Activated CD4-positive, alpha-beta T cell treated with anti-CD3 and anti-CD28 coated beads for 36 hours (primary cell): ENCODE results near the gene UGT1A8. TPM values are rescaled to one million over a fixed set of nuclear protein-coding genes. Genes with fewer than 3 reads are reported as not detected.

Source experiments
- ATAC-seq: fragments of 200-7000 bp; cut with Tn5 transposase; one replicate; pipeline ENCODE4 v1.10.0; 2021; ENCODE audit warnings: mild to moderate bottlenecking, moderate library complexity
- CTCF ChIA-PET: fragments of 350-600 bp; sonication (Branson Sonifier 250); formaldehyde crosslinking; loops from one replicate; lab custom pipeline; 2021; ENCODE audit warnings: antibody characterized with exemption; lab: Charles Lee
- POLR2A ChIA-PET: fragments of 350-600 bp; sonication (Branson Sonifier 250); formaldehyde crosslinking; loops from one replicate; lab custom pipeline; 2021; ENCODE audit warnings: antibody characterized with exemption, inconsistent platforms; lab: Charles Lee
- DNase-seq: peaks from one replicate; pipeline ENCODE4 v3.0.0-alpha.2; 2020
- H3K27ac Mint-ChIP-seq: one replicate; pipeline ENCODE4 v1.8.0; 2021; ENCODE audit warnings: mixed read lengths
- H3K27me3 Mint-ChIP-seq: one replicate; pipeline ENCODE4 v1.8.0; 2021; ENCODE audit warnings: mixed read lengths
- H3K36me3 Mint-ChIP-seq: one replicate; pipeline ENCODE4 v1.8.0; 2021; ENCODE audit warnings: low read depth, mixed read lengths
- H3K4me1 Mint-ChIP-seq: one replicate; pipeline ENCODE4 v1.8.0; 2021; ENCODE audit warnings: mixed read lengths
- H3K4me3 Mint-ChIP-seq: one replicate; pipeline ENCODE4 v1.8.0; 2021; ENCODE audit warnings: mild to moderate bottlenecking, moderate library complexity, mixed read lengths
- H3K9me3 Mint-ChIP-seq: one replicate; pipeline ENCODE4 v1.8.0; 2021; ENCODE audit warnings: low read depth, mixed read lengths
- intact Hi-C, 2 experiments: fragments of 100-400 bp; cut with DNase I in 1 of 2; cut with micrococcal nuclease in 1 of 2; formaldehyde crosslinking; loops; one replicate each; pipeline versions ENCODE4 v1.14.2 to v1.15.1; 2022 to 2024; cut with DNase I, micrococcal nuclease
- total RNA-seq, 2 experiments: library from RNA; stranded (reverse); gene quantifications; one replicate each; pipeline ENCODE4 v1.2.3, GENCODE V29; 2021

The UGT1A8 gene
- total RNA-seq, 2 experiments from 2014 or later = not detected

DNA sequence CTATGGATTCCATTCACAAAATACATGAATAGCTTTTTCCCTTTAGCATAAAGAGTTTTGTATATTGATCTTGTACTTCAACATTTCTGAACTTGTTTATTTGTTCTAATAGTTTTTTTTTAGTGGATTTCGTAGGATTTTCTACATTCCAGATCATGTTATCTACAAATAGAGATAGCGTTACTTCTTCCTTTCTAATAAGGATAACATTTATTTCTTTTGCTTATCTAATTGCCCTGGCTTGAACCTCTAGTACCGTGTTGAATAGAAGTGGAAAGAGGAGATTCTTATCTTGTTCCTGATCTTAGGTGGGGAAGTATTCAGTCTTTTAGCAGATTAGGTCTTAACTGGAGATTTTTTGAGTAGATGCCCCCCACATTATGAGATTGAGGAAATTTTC lies 84.8 kb downstream of the UGT1A8 start:
- POLR2A ChIA-PET = no interaction called here
- H3K4me3 Mint-ChIP-seq = no peak overlapping the region
- peaks cover 2% of the 10 kb centered on the region for H3K27me3 Mint-ChIP-seq
- H3K4me1 Mint-ChIP-seq = no peaks in the 10 kb centered on the region
- CTCF ChIA-PET = interaction anchor here (0.6 kb wide), 1 partner anchor 9 kb away, joined by 3 read pairs; no protein-coding TSS in a partner anchor
- H3K27ac Mint-ChIP-seq = no peak overlapping the region
- H3K9me3 Mint-ChIP-seq = peaks cover 3% of the 10 kb centered on the region
- H3K36me3 Mint-ChIP-seq = no peaks in the 10 kb centered on the region
- ATAC-seq (no peak), DNase-seq (no peak)
- intact Hi-C loops = no loop called here

GRCh38 chr2:233705911-233706506 lies 88.6 kb downstream of the UGT1A8 start:
- H3K4me1 Mint-ChIP-seq = no peaks in the 10 kb centered on the region
- no peaks in the 10 kb centered on the region for H3K36me3 Mint-ChIP-seq
- no peak overlapping the region for H3K27ac Mint-ChIP-seq
- H3K4me3 Mint-ChIP-seq = no peak overlapping the region
- DNase-seq = no peak
- intact Hi-C loops = no loop called here
- CTCF ChIA-PET = interaction anchor here (1.0 kb wide), 1 partner anchor 9 kb away, joined by 3 read pairs; no protein-coding TSS in a partner anchor
- POLR2A ChIA-PET = no interaction called here
- no peak for ATAC-seq
- H3K9me3 Mint-ChIP-seq = peaks cover 3% of the 10 kb centered on the region
- peaks cover 8% of the 10 kb centered on the region for H3K27me3 Mint-ChIP-seq

DNA sequence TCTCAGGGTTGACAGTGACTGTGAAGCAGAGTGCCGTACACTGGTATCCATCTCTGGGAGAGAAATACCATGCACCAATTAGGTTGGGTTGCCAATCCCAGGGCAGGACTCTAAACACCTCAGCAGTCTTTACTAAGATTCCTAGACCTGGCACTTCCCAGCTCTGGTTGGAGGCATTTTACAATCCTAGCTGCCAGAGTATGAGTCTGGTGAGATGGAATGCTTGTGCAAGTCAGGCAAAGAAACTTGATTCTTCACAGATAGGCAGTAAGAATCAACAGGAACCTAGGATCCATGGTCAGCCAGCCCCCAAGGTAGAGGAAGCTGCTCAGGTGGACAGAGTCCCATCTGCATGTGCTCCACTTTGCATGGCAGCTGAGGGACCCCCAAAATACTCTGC lies 89.3 kb downstream of the UGT1A8 start:
- no peaks in the 10 kb centered on the region for H3K36me3 Mint-ChIP-seq
- ChIA-PET POLR2A (no interaction called here), CTCF (interaction anchor here (0.6 to 0.7 kb wide), 2 partner anchors 195 to 854 kb away, joined by 3 read pairs; no protein-coding TSS in a partner anchor)
- intact Hi-C loops = no loop called here
- H3K4me3 Mint-ChIP-seq = no peak overlapping the region
- H3K27me3 Mint-ChIP-seq = peaks cover 12% of the 10 kb centered on the region
- H3K9me3 Mint-ChIP-seq = peaks cover 3% of the 10 kb centered on the region
- no peak overlapping the region for H3K27ac Mint-ChIP-seq
- H3K4me1 Mint-ChIP-seq = no peaks in the 10 kb centered on the region
- DNase-seq (no peak), ATAC-seq (no peak)

DNA sequence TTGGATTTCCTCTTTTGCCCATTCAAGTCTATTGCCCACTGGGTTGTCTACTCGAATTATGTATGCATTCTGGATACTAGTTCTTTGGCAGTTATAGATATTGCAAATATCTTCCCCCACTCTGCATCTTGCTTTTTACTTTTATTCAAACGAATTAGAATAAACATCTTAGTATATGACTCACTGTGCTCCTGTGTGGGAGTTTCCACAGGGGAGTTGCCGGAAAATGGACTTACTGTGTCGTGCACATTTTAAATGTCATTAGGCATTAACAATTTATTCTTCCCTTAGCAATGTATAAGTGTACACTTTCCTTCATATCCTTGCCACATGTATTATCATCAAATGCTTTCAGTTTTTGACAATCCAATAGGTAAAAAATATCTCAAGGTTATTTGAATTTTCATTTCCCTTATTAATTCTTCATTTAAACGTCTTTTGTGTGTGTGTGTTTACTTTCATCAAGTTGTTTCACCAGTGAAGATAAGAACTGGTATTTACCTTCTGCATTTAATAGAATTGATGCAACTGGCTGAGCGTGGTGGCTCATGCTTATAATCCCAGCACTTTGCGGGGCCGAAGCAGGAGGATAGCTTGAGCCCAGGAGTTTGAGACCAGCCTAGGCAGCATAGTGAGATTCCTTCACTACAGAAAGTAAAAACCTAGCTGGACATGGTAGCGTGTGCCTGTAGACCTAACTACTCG lies 90.7 kb downstream of the UGT1A8 start:
- peaks cover 3% of the 10 kb centered on the region for H3K9me3 Mint-ChIP-seq
- ATAC-seq (no peak), DNase-seq (no peak)
- H3K4me1 Mint-ChIP-seq = no peaks in the 10 kb centered on the region
- H3K27me3 Mint-ChIP-seq = peaks cover 17% of the 10 kb centered on the region
- H3K27ac Mint-ChIP-seq = no peak overlapping the region
- intact Hi-C loops = no loop called here
- H3K36me3 Mint-ChIP-seq = no peaks in the 10 kb centered on the region
- no peak overlapping the region for H3K4me3 Mint-ChIP-seq
- ChIA-PET CTCF (no interaction called here), POLR2A (no interaction called here)

DNA sequence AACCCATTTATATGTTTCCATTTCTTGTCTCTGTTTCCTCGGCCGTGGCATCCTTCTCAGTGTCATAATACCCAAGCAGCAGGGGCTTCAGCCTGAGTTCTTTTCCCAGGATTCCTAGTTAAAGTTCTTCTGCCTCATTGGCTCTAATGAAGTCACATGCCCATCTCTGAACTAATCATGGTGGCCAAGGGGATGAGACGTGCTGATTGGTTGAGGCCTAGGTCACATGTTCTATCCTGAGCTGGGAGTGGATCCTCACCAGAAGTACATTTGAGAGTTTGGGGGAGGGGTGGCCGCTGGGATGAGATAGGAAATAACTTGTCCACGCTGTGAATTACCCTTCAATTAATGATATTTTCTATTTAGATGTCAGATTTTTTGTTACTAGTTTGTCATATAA lies 91.5 kb downstream of the UGT1A8 start:
- H3K4me1 Mint-ChIP-seq = no peaks in the 10 kb centered on the region
- peaks cover 3% of the 10 kb centered on the region for H3K9me3 Mint-ChIP-seq
- CTCF ChIA-PET = interaction anchor here (0.6 to 0.8 kb wide), 2 partner anchors 24 to 436 kb away, joined by 3 read pairs; no protein-coding TSS in a partner anchor
- peaks cover 19% of the 10 kb centered on the region for H3K27me3 Mint-ChIP-seq
- no peak for ATAC-seq
- no peak overlapping the region for H3K4me3 Mint-ChIP-seq
- no peak for DNase-seq
- POLR2A ChIA-PET = no interaction called here
- intact Hi-C loops = no loop called here
- H3K36me3 Mint-ChIP-seq = no peaks in the 10 kb centered on the region
- H3K27ac Mint-ChIP-seq = no peak overlapping the region

DNA sequence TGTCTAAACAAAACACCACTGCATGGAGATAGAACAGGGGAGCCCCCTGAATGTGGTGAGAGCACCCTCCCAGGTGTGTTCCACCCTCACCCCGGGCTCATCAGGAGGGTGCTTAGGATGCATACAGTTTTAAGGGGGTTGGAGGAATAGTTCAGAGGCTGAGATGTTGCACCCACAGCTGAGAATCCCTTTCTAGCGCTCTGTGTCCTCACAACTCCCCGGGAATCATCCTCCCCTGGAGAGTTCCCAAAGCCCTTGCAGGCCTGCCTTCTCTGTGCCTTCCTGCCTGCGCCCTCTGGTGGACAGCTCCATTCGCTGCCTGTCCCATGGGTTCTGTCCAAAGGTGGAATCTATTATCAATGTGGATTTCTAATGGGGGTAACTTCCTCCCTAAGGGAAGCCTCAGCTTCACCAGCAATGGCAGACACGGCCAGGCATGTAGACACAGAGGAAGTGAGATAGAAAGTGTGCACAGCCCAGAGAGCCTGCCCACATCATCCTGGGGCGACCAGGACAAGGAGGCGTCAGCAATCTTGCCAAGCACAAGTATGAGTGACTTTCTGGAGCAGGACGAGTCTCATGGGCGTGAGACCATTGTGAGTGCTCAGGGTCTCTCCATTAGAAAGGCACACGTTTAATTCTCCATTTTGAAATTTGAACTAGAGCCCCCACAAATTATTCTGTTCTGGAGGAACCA lies 94.0 kb downstream of the UGT1A8 start:
- no peaks in the 10 kb centered on the region for H3K9me3 Mint-ChIP-seq
- ChIA-PET CTCF (interaction anchor here (0.7 to 1.4 kb wide), 3 partner anchors 9 to 571 kb away, joined by 3 to 6 read pairs (median 3); no protein-coding TSS in a partner anchor), POLR2A (no interaction called here)
- no peaks in the 10 kb centered on the region for H3K36me3 Mint-ChIP-seq
- peak; percentile 61 for ATAC-seq
- H3K4me1 Mint-ChIP-seq = no peaks in the 10 kb centered on the region
- no peak overlapping the region for H3K27ac Mint-ChIP-seq
- intact Hi-C loops = loop anchor here (1.0 to 10.0 kb wide), 4 partner anchors 307 to 1105 kb away; partner anchors contain the start of gene SAG (in 1 of the 2)
- H3K27me3 Mint-ChIP-seq = peaks cover 25% of the 10 kb centered on the region
- peak; percentile 86 for DNase-seq
- no peak overlapping the region for H3K4me3 Mint-ChIP-seq

- CTCF ChIA-PET = interaction anchor here (0.6 kb wide), 1 partner anchor 61 kb away, joined by 3 read pairs; no protein-coding TSS in a partner anchor
- H3K4me1 Mint-ChIP-seq = no peaks in the 10 kb centered on the region
- DNase-seq (no peak), ATAC-seq (no peak)
- H3K9me3 Mint-ChIP-seq = no peaks in the 10 kb centered on the region
- H3K27ac Mint-ChIP-seq = no peak within 1 kb of the TSS
- no peak within 1 kb of the TSS for H3K4me3 Mint-ChIP-seq
- no peaks in the 10 kb centered on the region for H3K36me3 Mint-ChIP-seq
- POLR2A ChIA-PET = no interaction called here
- intact Hi-C loops = loop anchor here (5.0 to 10.0 kb wide), 2 partner anchors 310 to 408 kb away; partner anchors contain the start of gene SAG (in 1 of the 2)
- H3K27me3 Mint-ChIP-seq = peaks cover 22% of the 10 kb centered on the region
Observed at GRCh38 chr2:233712611-233713261, 95.3 kb downstream of the UGT1A8 start, which contains the start of gene UGT1A5. Gene UGT1A5 (plus strand): TSS chr2:233712907. CDS start chr2:233712992, 85 bp downstream.

DNA sequence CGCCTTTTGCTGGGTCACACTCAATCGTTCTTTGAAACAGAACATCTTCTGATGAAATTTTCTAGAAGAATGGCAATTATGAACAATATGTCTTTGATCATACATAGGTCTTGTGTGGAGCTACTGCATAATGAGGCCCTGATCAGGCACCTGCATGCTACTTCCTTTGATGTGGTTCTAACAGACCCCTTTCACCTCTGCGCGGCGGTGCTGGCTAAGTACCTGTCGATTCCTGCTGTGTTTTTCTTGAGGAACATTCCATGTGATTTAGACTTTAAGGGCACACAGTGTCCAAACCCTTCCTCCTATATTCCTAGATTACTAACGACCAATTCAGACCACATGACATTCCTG lies 95.8 kb downstream of the UGT1A8 start:
- H3K4me3 Mint-ChIP-seq = no peak overlapping the region
- no peak for DNase-seq
- peaks cover 22% of the 10 kb centered on the region for H3K27me3 Mint-ChIP-seq
- no peak overlapping the region for H3K27ac Mint-ChIP-seq
- intact Hi-C loops = loop anchor here (5.0 to 10.0 kb wide), 2 partner anchors 311 to 408 kb away; partner anchors contain the start of gene SAG (in 1 of the 2)
- H3K4me1 Mint-ChIP-seq = no peaks in the 10 kb centered on the region
- H3K36me3 Mint-ChIP-seq = no peaks in the 10 kb centered on the region
- ChIA-PET CTCF (interaction anchor here (0.6 kb wide), 1 partner anchor 61 kb away, joined by 3 read pairs; no protein-coding TSS in a partner anchor), POLR2A (no interaction called here)
- ATAC-seq = no peak
- H3K9me3 Mint-ChIP-seq = no peaks in the 10 kb centered on the region

DNA sequence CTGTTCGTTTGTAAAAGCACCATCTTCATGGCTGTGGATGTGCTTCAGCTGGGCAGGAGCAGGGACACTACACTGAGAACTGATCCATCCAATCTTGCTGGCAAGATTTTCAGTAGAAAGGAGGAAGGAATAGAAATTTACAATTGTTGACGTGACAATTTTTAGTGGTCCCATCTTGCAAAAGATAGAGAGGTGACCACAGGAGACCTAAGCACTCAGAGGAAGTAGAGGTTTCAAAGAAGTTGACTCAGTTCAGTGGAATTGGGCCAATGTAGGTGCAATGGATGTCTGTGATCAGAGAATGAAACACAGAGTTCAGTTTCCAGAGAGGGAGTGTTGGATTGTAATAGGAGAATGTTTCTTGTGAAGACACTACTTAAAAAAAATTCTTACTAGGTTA lies 96.7 kb downstream of the UGT1A8 start:
- CTCF ChIA-PET = no interaction called here
- peaks cover 23% of the 10 kb centered on the region for H3K27me3 Mint-ChIP-seq
- no peak overlapping the region for H3K4me3 Mint-ChIP-seq
- intact Hi-C loops = loop anchor here (5.0 to 10.0 kb wide), 2 partner anchors 312 to 409 kb away; partner anchors contain the start of gene SAG (in 1 of the 2)
- no peaks in the 10 kb centered on the region for H3K4me1 Mint-ChIP-seq
- POLR2A ChIA-PET = no interaction called here
- no peak overlapping the region for H3K27ac Mint-ChIP-seq
- DNase-seq (no peak), ATAC-seq (no peak)
- H3K36me3 Mint-ChIP-seq = no peaks in the 10 kb centered on the region
- no peaks in the 10 kb centered on the region for H3K9me3 Mint-ChIP-seq

DNA sequence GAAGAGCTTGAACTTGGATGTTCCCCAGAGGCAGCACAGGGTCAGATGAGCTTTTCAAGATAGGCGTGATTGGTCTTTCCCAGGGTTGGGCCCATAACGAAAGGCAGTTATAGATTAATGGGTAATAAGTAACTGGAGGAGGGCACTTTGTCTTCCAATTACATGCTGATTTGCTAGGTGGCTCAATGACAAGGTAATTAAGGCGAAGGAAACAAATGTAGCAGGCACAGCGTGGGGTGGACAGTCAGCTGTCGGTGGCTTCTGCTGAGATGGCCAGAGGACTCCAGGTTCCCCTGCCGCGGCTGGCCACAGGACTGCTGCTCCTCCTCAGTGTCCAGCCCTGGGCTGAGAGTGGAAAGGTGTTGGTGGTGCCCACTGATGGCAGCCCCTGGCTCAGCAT lies 101.1 kb downstream of the UGT1A8 start, which contains the start of gene UGT1A4:
Gene UGT1A4, plus strand, starts transcription at position 185 of the 400 bp plus-strand sequence. Its CDS starts 85 bp downstream, at position 270.
- Mint-ChIP-seq H3K4me3 (no peak within 1 kb of the TSS), H3K4me1 (no peaks in the 10 kb centered on the region), H3K27ac (no peak within 1 kb of the TSS), H3K9me3 (no peaks in the 10 kb centered on the region), H3K36me3 (no peaks in the 10 kb centered on the region), H3K27me3 (peaks cover 17% of the 10 kb centered on the region)
- ATAC-seq (no peak), DNase-seq (no peak)
- CTCF ChIA-PET = no interaction called here
- intact Hi-C loops = loop anchor here in 1 of 2 experiments (10.0 kb wide), 1 partner anchor 414 kb away; the partner anchor contains the start of gene SAG
- POLR2A ChIA-PET = no interaction called here
